ENCODE results near the gene SLIT3.
"Not testable (repeated sequence)": the region's sequence is repeated elsewhere in the genome, so short reads cannot be mapped to it uniquely, and the experiment has no call there.

Gene SLIT3

GRCh38 chr5:168637281-168637680 is 663.7 kb downstream of the SLIT3 start:
- Histone ChIP-seq H3K27ac (ENCODE audit: low read depth, low read length) (no peak overlapping the region), H3K9me3 (ENCODE audit: control insufficient read depth, insufficient read depth, low read depth, low read length) (no peaks in the 10 kb centered on the region; the same call in 1 of the 2 replicates)

GRCh38 chr5:168630958-168631357 is 670.0 kb downstream of the SLIT3 start:
- H3K27ac ChIP-seq (ENCODE audit: low read depth, low read length); H3K27me3 ChIP-seq (ENCODE audit: control insufficient read depth, insufficient read depth, low read length); H3K4me1 ChIP-seq (ENCODE audit: control insufficient read depth, insufficient read depth, low read length); H3K36me3 ChIP-seq (ENCODE audit: control insufficient read depth, insufficient read depth, low read length); H3K4me3 ChIP-seq (ENCODE audit: low read depth, low read length); H3K9ac ChIP-seq (ENCODE audit: low read length): not testable (repeated sequence)
- H3K9me3 ChIP-seq (ENCODE audit: control insufficient read depth, insufficient read depth, low read depth, low read length): peaks cover 21% of the 10 kb centered on the region

More at GRCh38 chr5:168637281-168637680, 663.7 kb downstream of the SLIT3 start:
- Histone ChIP-seq H3K27me3 (ENCODE audit: control insufficient read depth, insufficient read depth, low read length) (no peaks in the 10 kb centered on the region), H3K9ac (ENCODE audit: low read length) (no peak overlapping the region), H3K4me3 (ENCODE audit: low read depth, low read length) (no peak overlapping the region), H3K36me3 (ENCODE audit: control insufficient read depth, insufficient read depth, low read length) (no peaks in the 10 kb centered on the region), H3K4me1 (ENCODE audit: control insufficient read depth, insufficient read depth, low read length) (no peaks in the 10 kb centered on the region)

- no peaks in the 10 kb centered on the region; the same call in 1 of the 2 replicates for H3K27me3 ChIP-seq (ENCODE audit: control insufficient read depth, insufficient read depth, low read length)
- H3K4me3 ChIP-seq (ENCODE audit: low read depth, low read length): no peak overlapping the region
- no peaks in the 10 kb centered on the region for H3K36me3 ChIP-seq (ENCODE audit: control insufficient read depth, insufficient read depth, low read length)
- no peaks in the 10 kb centered on the region for H3K4me1 ChIP-seq (ENCODE audit: control insufficient read depth, insufficient read depth, low read length)
- H3K9me3 ChIP-seq (ENCODE audit: control insufficient read depth, insufficient read depth, low read depth, low read length): peaks cover 3% of the 10 kb centered on the region
- H3K27ac ChIP-seq (ENCODE audit: low read depth, low read length): no peak overlapping the region
- no peak overlapping the region for H3K9ac ChIP-seq (ENCODE audit: low read length)
Measured at GRCh38 chr5:168624850-168625364, 676.0 kb downstream of the SLIT3 start.

DNA sequence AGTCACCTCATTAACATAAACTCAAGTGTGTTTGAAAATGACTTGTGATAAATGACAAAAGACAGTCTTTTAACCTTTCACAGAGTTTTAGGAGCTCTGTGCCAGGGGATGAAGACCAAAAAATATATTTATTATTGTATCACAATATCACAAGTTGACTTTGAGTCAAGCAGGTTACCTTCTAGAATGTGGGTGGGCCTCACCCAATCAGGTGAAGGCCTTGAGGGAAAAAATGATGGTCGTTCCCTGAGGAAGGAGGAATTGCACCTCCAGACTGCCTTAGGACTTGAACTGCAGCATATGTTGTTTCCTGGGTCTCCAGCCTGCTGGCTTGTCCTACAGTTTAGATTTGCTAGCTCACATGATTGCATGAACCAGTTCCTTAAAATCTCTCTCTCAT is 680.1 kb downstream of the SLIT3 start:
- H3K36me3 ChIP-seq (ENCODE audit: control insufficient read depth, insufficient read depth, low read length): no peaks in the 10 kb centered on the region
- no peak overlapping the region for H3K9ac ChIP-seq (ENCODE audit: low read length)
- H3K4me3 ChIP-seq (ENCODE audit: low read depth, low read length): no peak overlapping the region
- H3K27me3 ChIP-seq (ENCODE audit: control insufficient read depth, insufficient read depth, low read length): no peaks in the 10 kb centered on the region; the same call in 1 of the 2 replicates
- H3K27ac ChIP-seq (ENCODE audit: low read depth, low read length): no peak overlapping the region
- H3K9me3 ChIP-seq (ENCODE audit: control insufficient read depth, insufficient read depth, low read depth, low read length): no peaks in the 10 kb centered on the region
- no peaks in the 10 kb centered on the region for H3K4me1 ChIP-seq (ENCODE audit: control insufficient read depth, insufficient read depth, low read length)

DNA sequence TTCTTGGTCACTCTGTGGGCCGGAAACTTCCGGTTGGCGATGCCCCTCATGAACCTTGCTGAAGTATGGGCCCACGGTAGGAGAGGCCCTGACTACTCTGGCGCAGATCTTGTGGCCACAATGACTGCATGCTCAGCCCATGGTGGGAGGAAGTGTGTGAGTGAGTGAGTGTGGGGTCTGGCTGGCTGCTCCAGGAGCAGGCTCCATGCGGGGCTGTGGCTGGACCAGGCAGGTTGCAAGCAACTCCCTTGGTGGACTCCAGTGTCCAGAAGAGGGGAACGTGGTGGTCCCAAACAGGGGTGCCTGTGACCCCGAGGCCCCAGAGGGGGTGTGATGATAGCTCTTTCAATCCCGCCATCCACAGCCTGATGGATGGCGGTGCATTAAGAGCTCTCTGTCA is 686.3 kb downstream of the SLIT3 start:
- Histone ChIP-seq H3K9me3 (ENCODE audit: control insufficient read depth, insufficient read depth, low read depth, low read length) (no peaks in the 10 kb centered on the region), H3K27ac (ENCODE audit: low read depth, low read length) (no peak overlapping the region), H3K27me3 (ENCODE audit: control insufficient read depth, insufficient read depth, low read length) (no peaks in the 10 kb centered on the region), H3K9ac (ENCODE audit: low read length) (no peak overlapping the region), H3K4me3 (ENCODE audit: low read depth, low read length) (no peak overlapping the region), H3K36me3 (ENCODE audit: control insufficient read depth, insufficient read depth, low read length) (no peaks in the 10 kb centered on the region), H3K4me1 (ENCODE audit: control insufficient read depth, insufficient read depth, low read length) (no peaks in the 10 kb centered on the region)

DNA sequence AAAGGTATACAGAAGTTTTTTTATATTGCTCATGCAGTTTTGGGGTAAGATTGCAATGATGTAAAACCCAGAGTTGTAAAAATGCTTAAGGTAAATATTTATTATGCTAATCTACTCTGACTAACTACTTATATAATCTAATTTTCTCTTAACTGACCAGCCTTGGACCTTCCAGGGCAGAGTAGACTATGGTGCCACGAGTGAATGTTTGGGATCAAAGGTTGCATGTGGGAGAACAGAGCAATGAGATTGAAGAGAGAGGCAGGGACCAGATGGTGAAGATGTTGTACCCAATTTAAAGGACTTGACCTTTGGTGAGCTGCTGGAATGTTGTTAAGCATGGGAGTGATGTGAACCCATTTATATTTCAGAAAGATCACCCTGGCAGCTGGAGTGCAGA is 686.9 kb downstream of the SLIT3 start:
- H3K4me3 ChIP-seq (ENCODE audit: low read depth, low read length): no peak overlapping the region
- H3K9ac ChIP-seq (ENCODE audit: low read length): no peak overlapping the region
- H3K27me3 ChIP-seq (ENCODE audit: control insufficient read depth, insufficient read depth, low read length): no peaks in the 10 kb centered on the region
- H3K4me1 ChIP-seq (ENCODE audit: control insufficient read depth, insufficient read depth, low read length): no peaks in the 10 kb centered on the region
- H3K9me3 ChIP-seq (ENCODE audit: control insufficient read depth, insufficient read depth, low read depth, low read length): no peaks in the 10 kb centered on the region
- H3K36me3 ChIP-seq (ENCODE audit: control insufficient read depth, insufficient read depth, low read length): no peaks in the 10 kb centered on the region
- H3K27ac ChIP-seq (ENCODE audit: low read depth, low read length): no peak overlapping the region

DNA sequence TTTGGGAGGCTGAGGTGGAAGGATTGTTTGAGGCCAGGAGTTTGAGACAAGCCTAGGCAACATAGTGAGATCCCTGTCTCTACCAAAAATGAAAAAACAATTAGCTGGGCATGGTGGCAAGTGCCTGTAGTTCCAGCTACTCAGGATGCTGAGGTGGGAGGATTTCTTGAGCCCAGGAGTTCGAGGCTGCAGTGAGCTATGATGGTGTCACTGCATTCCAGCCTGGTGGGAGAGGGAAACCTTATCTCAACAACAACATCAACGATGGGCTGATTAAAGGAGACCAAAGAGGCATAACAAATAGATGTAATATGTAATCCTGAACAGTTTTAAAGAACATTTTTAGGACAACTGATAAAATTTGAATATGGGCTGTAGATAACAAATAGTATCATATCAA is 687.5 kb downstream of the SLIT3 start:
- Histone ChIP-seq H3K36me3 (ENCODE audit: control insufficient read depth, insufficient read depth, low read length) (no peaks in the 10 kb centered on the region), H3K27me3 (ENCODE audit: control insufficient read depth, insufficient read depth, low read length) (no peaks in the 10 kb centered on the region), H3K9me3 (ENCODE audit: control insufficient read depth, insufficient read depth, low read depth, low read length) (no peaks in the 10 kb centered on the region), H3K27ac (ENCODE audit: low read depth, low read length) (no peak overlapping the region), H3K4me3 (ENCODE audit: low read depth, low read length) (no peak overlapping the region), H3K4me1 (ENCODE audit: control insufficient read depth, insufficient read depth, low read length) (no peaks in the 10 kb centered on the region), H3K9ac (ENCODE audit: low read length) (no peak overlapping the region)

- no peaks in the 10 kb centered on the region for H3K27me3 ChIP-seq (ENCODE audit: control insufficient read depth, insufficient read depth, low read length)
- no peak overlapping the region for H3K9ac ChIP-seq (ENCODE audit: low read length)
- no peaks in the 10 kb centered on the region for H3K9me3 ChIP-seq (ENCODE audit: control insufficient read depth, insufficient read depth, low read depth, low read length)
- H3K4me3 ChIP-seq (ENCODE audit: low read depth, low read length): no peak overlapping the region
- no peaks in the 10 kb centered on the region for H3K36me3 ChIP-seq (ENCODE audit: control insufficient read depth, insufficient read depth, low read length)
- no peak overlapping the region for H3K27ac ChIP-seq (ENCODE audit: low read depth, low read length)
- H3K4me1 ChIP-seq (ENCODE audit: control insufficient read depth, insufficient read depth, low read length): no peaks in the 10 kb centered on the region
Measured at GRCh38 chr5:168612996-168613395, 687.9 kb downstream of the SLIT3 start.

GRCh38 chr5:168612123-168612522 is 688.8 kb downstream of the SLIT3 start:
- no peak overlapping the region for H3K4me3 ChIP-seq (ENCODE audit: low read depth, low read length)
- no peak overlapping the region for H3K27ac ChIP-seq (ENCODE audit: low read depth, low read length)
- no peak overlapping the region for H3K9ac ChIP-seq (ENCODE audit: low read length)
- H3K9me3 ChIP-seq (ENCODE audit: control insufficient read depth, insufficient read depth, low read depth, low read length): no peaks in the 10 kb centered on the region
- H3K4me1 ChIP-seq (ENCODE audit: control insufficient read depth, insufficient read depth, low read length): no peaks in the 10 kb centered on the region
- no peaks in the 10 kb centered on the region for H3K27me3 ChIP-seq (ENCODE audit: control insufficient read depth, insufficient read depth, low read length)
- no peaks in the 10 kb centered on the region for H3K36me3 ChIP-seq (ENCODE audit: control insufficient read depth, insufficient read depth, low read length)

Measured in HUES6 (cell line).